ENCODE measurements around the gene TIMM22. TPM values are rescaled to one million over a fixed set of nuclear protein-coding genes. Genes with fewer than 3 reads are reported as not detected.

The TIMM22 gene
- total RNA-seq, 4 donors from 2014 or later, result 14.4 to 16.1 (median 15.3) TPM

GRCh38 chr17:1011760-1012735, 15.1 kb downstream of the TIMM22 start:
- DNase-seq (no peak), ATAC-seq (no peak)
- H3K4me3 ChIP-seq, result no peak overlapping the region
- peaks cover 0 to 29% of the 10 kb centered on the region in 2 donors for H3K36me3 ChIP-seq
- H3K27me3 ChIP-seq, result no peaks in the 10 kb centered on the region
- no peak overlapping the region for H3K27ac ChIP-seq
- no peaks in the 10 kb centered on the region for H3K9me3 ChIP-seq
- in situ Hi-C loops (cut with MboI; ENCODE audit: low sequenced_read_pairs in 4 of 4) (no loop called here), intact Hi-C loops (cut with DNase I; ENCODE audit: low total_unique reads) (no loop called here)
- H3K4me1 ChIP-seq, result peaks cover 5 to 9% of the 10 kb centered on the region in 2 donors
- TF ChIP-seq POLR2A (IDR thresholded peaks at IDR 0.05), result no peak
- TF ChIP-seq CTCF (IDR thresholded peaks at IDR 0.05 in 4 of 5, conservative IDR thresholded peaks at IDR 0.05 in 1 of 5), result no peak

GRCh38 chr17:1012823-1013728, 16.1 kb downstream of the TIMM22 start:
- H3K27me3 ChIP-seq, result no peaks in the 10 kb centered on the region
- H3K27ac ChIP-seq, result no peak overlapping the region
- no peaks in the 10 kb centered on the region for H3K9me3 ChIP-seq
- H3K4me3 ChIP-seq, result no peak overlapping the region
- ATAC-seq (no peak), DNase-seq (no peak)
- H3K36me3 ChIP-seq, result peaks cover 0 to 27% of the 10 kb centered on the region in 2 donors
- TF ChIP-seq POLR2A (IDR thresholded peaks at IDR 0.05) (no peak), CTCF (IDR thresholded peaks at IDR 0.05 in 4 of 5, conservative IDR thresholded peaks at IDR 0.05 in 1 of 5) (no peak)
- intact Hi-C loops (cut with DNase I; ENCODE audit: low total_unique reads), result no loop called here
- H3K4me1 ChIP-seq, result peaks cover 0 to 7% of the 10 kb centered on the region in 2 donors
- in situ Hi-C loops (cut with MboI; ENCODE audit: low sequenced_read_pairs in 4 of 4), result no loop called here

- TF ChIP-seq CTCF (IDR thresholded peaks at IDR 0.05 in 4 of 5, conservative IDR thresholded peaks at IDR 0.05 in 1 of 5), result no peak
- TF ChIP-seq POLR2A (IDR thresholded peaks at IDR 0.05), result no peak
- in situ Hi-C loops (cut with MboI; ENCODE audit: low sequenced_read_pairs in 4 of 4), result no loop called here
- no peaks in the 10 kb centered on the region for H3K9me3 ChIP-seq
- H3K4me3 ChIP-seq, result no peak overlapping the region
- H3K4me1 ChIP-seq, result peaks cover 0 to under 1% of the 10 kb centered on the region in 2 donors
- intact Hi-C loops (cut with DNase I; ENCODE audit: low total_unique reads), result no loop called here
- H3K27me3 ChIP-seq, result no peaks in the 10 kb centered on the region
- H3K36me3 ChIP-seq, result peaks cover 0 to 22% of the 10 kb centered on the region in 2 donors
- no peak for ATAC-seq
- H3K27ac ChIP-seq, result no peak overlapping the region
- DNase-seq, result no peak
Observed at GRCh38 chr17:1013729-1014090, 16.8 kb downstream of the TIMM22 start.

DNA sequence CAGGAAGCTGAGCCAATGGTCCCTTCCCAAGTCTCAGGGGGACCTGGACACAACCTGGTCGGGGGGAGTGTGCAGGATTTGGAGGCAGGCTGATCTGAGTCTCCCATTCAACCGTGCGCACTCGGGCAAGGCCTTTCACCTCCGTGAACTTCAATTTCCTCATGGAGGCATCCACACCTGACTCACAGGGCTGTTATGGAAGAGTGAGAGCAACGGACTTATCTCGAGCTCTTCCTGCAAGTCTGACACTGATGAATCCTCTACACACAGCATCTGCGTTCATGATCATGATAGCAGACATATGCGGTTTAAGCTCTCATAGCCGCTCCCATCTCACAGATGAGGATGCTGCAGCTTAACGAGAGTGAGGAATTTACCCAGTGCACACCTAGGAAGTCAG, 21.6 kb downstream of the TIMM22 start:
- TF ChIP-seq CTCF (IDR thresholded peaks at IDR 0.05 in 4 of 5, conservative IDR thresholded peaks at IDR 0.05 in 1 of 5) (no peak), POLR2A (IDR thresholded peaks at IDR 0.05) (no peak)
- no peaks in the 10 kb centered on the region for H3K36me3 ChIP-seq
- DNase-seq, result no peak
- no peaks in the 10 kb centered on the region for H3K9me3 ChIP-seq
- in situ Hi-C loops (cut with MboI; ENCODE audit: low sequenced_read_pairs in 4 of 4) (no loop called here), intact Hi-C loops (cut with DNase I; ENCODE audit: low total_unique reads) (no loop called here)
- H3K27me3 ChIP-seq, result no peaks in the 10 kb centered on the region
- peaks cover 0 to 13% of the 10 kb centered on the region in 2 donors for H3K4me1 ChIP-seq
- no peak overlapping the region for H3K4me3 ChIP-seq
- H3K27ac ChIP-seq, result peak overlapping the region in 1 of 4 donors; percentile 13
- no peak for ATAC-seq

All from gastrocnemius medialis (tissue), 4 donors.